ENCODE measurements around the gene OGDH.

- no peak for TF ChIP-seq ZFP3 (CRISPR knock-in tag; IDR thresholded peaks at IDR 0.05)
- no peak for TF ChIP-seq CSDC2 (CRISPR knock-in tag; IDR thresholded peaks at IDR 0.05)
- TF ChIP-seq RARB (CRISPR knock-in tag; IDR thresholded peaks at IDR 0.05), result no peak
- TF ChIP-seq, protein P1, sequence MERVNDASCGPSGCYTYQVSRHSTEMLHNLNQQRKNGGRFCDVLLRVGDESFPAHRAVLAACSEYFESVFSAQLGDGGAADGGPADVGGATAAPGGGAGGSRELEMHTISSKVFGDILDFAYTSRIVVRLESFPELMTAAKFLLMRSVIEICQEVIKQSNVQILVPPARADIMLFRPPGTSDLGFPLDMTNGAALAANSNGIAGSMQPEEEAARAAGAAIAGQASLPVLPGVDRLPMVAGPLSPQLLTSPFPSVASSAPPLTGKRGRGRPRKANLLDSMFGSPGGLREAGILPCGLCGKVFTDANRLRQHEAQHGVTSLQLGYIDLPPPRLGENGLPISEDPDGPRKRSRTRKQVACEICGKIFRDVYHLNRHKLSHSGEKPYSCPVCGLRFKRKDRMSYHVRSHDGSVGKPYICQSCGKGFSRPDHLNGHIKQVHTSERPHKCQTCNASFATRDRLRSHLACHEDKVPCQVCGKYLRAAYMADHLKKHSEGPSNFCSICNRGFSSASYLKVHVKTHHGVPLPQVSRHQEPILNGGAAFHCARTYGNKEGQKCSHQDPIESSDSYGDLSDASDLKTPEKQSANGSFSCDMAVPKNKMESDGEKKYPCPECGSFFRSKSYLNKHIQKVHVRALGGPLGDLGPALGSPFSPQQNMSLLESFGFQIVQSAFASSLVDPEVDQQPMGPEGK (CRISPR knock-in tag; IDR thresholded peaks at IDR 0.05; ENCODE audit: borderline replicate concordance), result no peak
- TF ChIP-seq ARNTL (CRISPR knock-in tag; IDR thresholded peaks at IDR 0.05; ENCODE audit: borderline replicate concordance, low read depth), result no peak
- no peak for TF ChIP-seq TCF4 (CRISPR knock-in tag; IDR thresholded peaks at IDR 0.05; ENCODE audit: borderline replicate concordance)
- TF ChIP-seq ISL1 (CRISPR knock-in tag; IDR thresholded peaks at IDR 0.05), result no peak
Measured at GRCh38 chr7:44631458-44632115, 25.2 kb downstream of the OGDH start.
